ENCODE results near the gene HERC4.

- TF ChIP-seq CTCF (IDR thresholded peaks at IDR 0.05; ENCODE audit: low read depth, low read length, missing input control) (no peak), RXRA (IDR thresholded peaks at IDR 0.05) (no peak), YY1 (IDR thresholded peaks at IDR 0.05) (no peak), REST (IDR thresholded peaks at IDR 0.05) (no peak), GABPA (IDR thresholded peaks at IDR 0.05 in 1 of 2, conservative IDR thresholded peaks at IDR 0.05 in 1 of 2) (no peak), ATF3 (IDR thresholded peaks at IDR 0.05) (no peak), EGR1 (IDR thresholded peaks at IDR 0.05; ENCODE audit: low read depth in 2 of 2) (no peak), SP1 (IDR thresholded peaks at IDR 0.05) (no peak), TAF1 (conservative IDR thresholded peaks at IDR 0.05) (no peak), JUND (IDR thresholded peaks at IDR 0.05) (no peak), RAD21 (IDR thresholded peaks at IDR 0.05) (no peak), MAX (IDR thresholded peaks at IDR 0.05) (no peak), FOXA1 (IDR thresholded peaks at IDR 0.05) (no peak)
Observed at GRCh38 chr10:67924136-67924535, 150.9 kb downstream of the HERC4 start.
